Nephron (organoid): ENCODE results near the gene C12orf60.
A peak's percentile ranks its signal among the peaks of the same experiment; 100 is the strongest.
"Not testable (repeated sequence)": the region's sequence is repeated elsewhere in the genome, so short reads cannot be mapped to it uniquely, and the experiment has no call there.

ENCODE experiments used
- H3K27ac Mint-ChIP-seq, 3 experiments: 2 replicates each; pipeline ENCODE4 v1.8.0; 2020; ENCODE audit warnings: mixed read lengths in 3 of 3, mild to moderate bottlenecking in 2 of 3, moderate library complexity in 1 of 3
- H3K27me3 Mint-ChIP-seq: 2 replicates; pipeline ENCODE4 v1.8.0; 2021; ENCODE audit warnings: low read depth, mild to moderate bottlenecking, moderate library complexity, mixed read lengths
- H3K36me3 Mint-ChIP-seq: 2 replicates; pipeline ENCODE4 v1.8.0; 2020; ENCODE audit warnings: low read depth, mixed read lengths
- H3K4me1 Mint-ChIP-seq: 2 replicates; pipeline ENCODE4 v1.8.0; 2020; ENCODE audit warnings: mixed read lengths
- H3K4me3 Mint-ChIP-seq, 3 experiments: 2 replicates each; pipeline ENCODE4 v1.8.0; 2020; ENCODE audit warnings: mild to moderate bottlenecking in 3 of 3, mixed read lengths in 3 of 3, moderate library complexity in 2 of 3
- H3K9me3 Mint-ChIP-seq: 2 replicates; pipeline ENCODE4 v1.8.0; 2020; ENCODE audit warnings: mixed read lengths
- CTCF ChIP-seq, 3 experiments: fragments of 200-600 bp; sonication (generic); IDR thresholded peaks; one replicate each; pipeline ENCODE4 v1.5.0; 2021; ENCODE audit warnings: antibody characterized with exemption in 3 of 3; ENCODE audit not compliant: unreplicated experiment in 3 of 3

Gene C12orf60

GRCh38 chr12:14803011-14803829 lies at the start of gene C12orf60, which contains the start of gene WBP11:
Gene C12orf60 (plus strand): TSS chr12:14803670. CDS start chr12:14822936, 19,266 bp downstream.
Gene WBP11 (minus strand): TSS chr12:14803478. CDS start chr12:14801383, 2,095 bp downstream.
- Mint-ChIP-seq H3K4me1 (peaks cover 12% of the 10 kb centered on the region), H3K36me3 (peaks cover 8% of the 10 kb centered on the region), H3K9me3 (no peaks in the 10 kb centered on the region), H3K4me3 (no peak within 1 kb of the TSS), H3K27me3 (no peaks in the 10 kb centered on the region), H3K27ac (no peak within 1 kb of the TSS)
- no peak for TF ChIP-seq CTCF (IDR thresholded peaks at IDR 0.05; ENCODE audit: unreplicated experiment in 3 of 3)

GRCh38 chr12:14756334-14757143 lies 46.9 kb upstream of the C12orf60 start:
- Mint-ChIP-seq H3K27ac (peak overlapping the region in 1 of 3 experiments; percentile 1), H3K4me1 (no peaks in the 10 kb centered on the region), H3K36me3 (peaks cover 25% of the 10 kb centered on the region), H3K4me3 (no peak overlapping the region), H3K27me3 (no peaks in the 10 kb centered on the region), H3K9me3 (peaks cover 13% of the 10 kb centered on the region)
- peak; percentile 34 to 69 (median 51) for TF ChIP-seq CTCF (IDR thresholded peaks at IDR 0.05; ENCODE audit: unreplicated experiment in 3 of 3)

GRCh38 chr12:14759711-14760280 lies 43.7 kb upstream of the C12orf60 start:
- not testable (repeated sequence) for H3K27me3 Mint-ChIP-seq, H3K4me1 Mint-ChIP-seq
- H3K36me3 Mint-ChIP-seq = peaks cover 44% of the 10 kb centered on the region

GRCh38 chr12:14765398-14765797 lies 38.1 kb upstream of the C12orf60 start:
- no peak for TF ChIP-seq CTCF (IDR thresholded peaks at IDR 0.05; ENCODE audit: unreplicated experiment in 3 of 3)
- Mint-ChIP-seq H3K27ac (no peak overlapping the region), H3K36me3 (peaks cover 62% of the 10 kb centered on the region), H3K4me3 (no peak overlapping the region), H3K4me1 (peaks cover 19% of the 10 kb centered on the region), H3K9me3 (peaks cover 10% of the 10 kb centered on the region), H3K27me3 (no peaks in the 10 kb centered on the region)

More at GRCh38 chr12:14759711-14760280, 43.7 kb upstream of the C12orf60 start:
- H3K27ac Mint-ChIP-seq, H3K4me3 Mint-ChIP-seq: not testable (repeated sequence)
- peaks cover 16% of the 10 kb centered on the region for H3K9me3 Mint-ChIP-seq

GRCh38 chr12:14766020-14766419 lies 37.5 kb upstream of the C12orf60 start:
- peaks cover 59% of the 10 kb centered on the region for H3K36me3 Mint-ChIP-seq
- H3K4me1 Mint-ChIP-seq = peaks cover 20% of the 10 kb centered on the region
- not testable (repeated sequence) for H3K27ac Mint-ChIP-seq, H3K9me3 Mint-ChIP-seq, H3K27me3 Mint-ChIP-seq, H3K4me3 Mint-ChIP-seq

- peaks cover 6% of the 10 kb centered on the region for H3K9me3 Mint-ChIP-seq
- no peak for TF ChIP-seq CTCF (IDR thresholded peaks at IDR 0.05; ENCODE audit: unreplicated experiment in 3 of 3)
- peak overlapping the region; percentile 58 to 64 (median 59) for H3K4me3 Mint-ChIP-seq
These were observed 36.7 kb upstream of the C12orf60 start for GRCh38 chr12:14766649-14767215.

More at GRCh38 chr12:14766649-14767215, 36.7 kb upstream of the C12orf60 start:
- Mint-ChIP-seq H3K4me1 (peaks cover 25% of the 10 kb centered on the region), H3K27me3 (no peaks in the 10 kb centered on the region), H3K27ac (peak overlapping the region in 2 of 3 experiments; percentile 37 to 66), H3K36me3 (peaks cover 52% of the 10 kb centered on the region)
